ENCODE data around the gene SOWAHA.

The SOWAHA gene
- 0 to 0.66 (median 0.11) reads per million in 9 experiments for total RNA-seq

GRCh38 chr5:132812781-132813598 lies at the start of gene SOWAHA:
SOWAHA (plus strand) TSS chr5:132813302; CDS start chr5:132813622, 320 bp downstream.
- Mint-ChIP-seq H3K27ac (no peak within 1 kb of the TSS), H3K27me3 (peaks cover 43 to 47% of the 10 kb centered on the region in 2 donors), H3K4me1 (ENCODE audit: low read depth in 2 of 2) (peaks cover 4 to 8% of the 10 kb centered on the region in 2 donors), H3K4me3 (peak within 1 kb of the TSS; percentile 76 to 77), H3K36me3 (ENCODE audit: insufficient read depth) (no peaks in the 10 kb centered on the region), H3K9me3 (no peaks in the 10 kb centered on the region)
- DNase-seq (no peak), ATAC-seq (replicated peaks) (peak; percentile 39)

GRCh38 chr5:132764051-132764450 lies 49.1 kb upstream of the SOWAHA start:
- no peaks in the 10 kb centered on the region for H3K9me3 Mint-ChIP-seq
- peaks cover 3% of the 10 kb centered on the region for H3K36me3 Mint-ChIP-seq (ENCODE audit: insufficient read depth)
- peaks cover 1 to 7% of the 10 kb centered on the region in 2 donors for H3K4me1 Mint-ChIP-seq (ENCODE audit: low read depth in 2 of 2)
- no peaks in the 10 kb centered on the region for H3K27me3 Mint-ChIP-seq
- ATAC-seq (replicated peaks) (no peak), DNase-seq (no peak)
- H3K4me3 Mint-ChIP-seq, result no peak overlapping the region
- no peak overlapping the region for H3K27ac Mint-ChIP-seq

GRCh38 chr5:132764671-132765238 lies 48.3 kb upstream of the SOWAHA start:
- H3K36me3 Mint-ChIP-seq (ENCODE audit: insufficient read depth), result peaks cover 3% of the 10 kb centered on the region
- H3K4me3 Mint-ChIP-seq, result no peak overlapping the region
- no peaks in the 10 kb centered on the region for H3K9me3 Mint-ChIP-seq
- no peaks in the 10 kb centered on the region for H3K27me3 Mint-ChIP-seq
- H3K27ac Mint-ChIP-seq, result no peak overlapping the region
- no peak for DNase-seq
- peaks cover 1 to 7% of the 10 kb centered on the region in 2 donors for H3K4me1 Mint-ChIP-seq (ENCODE audit: low read depth in 2 of 2)
- ATAC-seq (replicated peaks), result no peak

DNA sequence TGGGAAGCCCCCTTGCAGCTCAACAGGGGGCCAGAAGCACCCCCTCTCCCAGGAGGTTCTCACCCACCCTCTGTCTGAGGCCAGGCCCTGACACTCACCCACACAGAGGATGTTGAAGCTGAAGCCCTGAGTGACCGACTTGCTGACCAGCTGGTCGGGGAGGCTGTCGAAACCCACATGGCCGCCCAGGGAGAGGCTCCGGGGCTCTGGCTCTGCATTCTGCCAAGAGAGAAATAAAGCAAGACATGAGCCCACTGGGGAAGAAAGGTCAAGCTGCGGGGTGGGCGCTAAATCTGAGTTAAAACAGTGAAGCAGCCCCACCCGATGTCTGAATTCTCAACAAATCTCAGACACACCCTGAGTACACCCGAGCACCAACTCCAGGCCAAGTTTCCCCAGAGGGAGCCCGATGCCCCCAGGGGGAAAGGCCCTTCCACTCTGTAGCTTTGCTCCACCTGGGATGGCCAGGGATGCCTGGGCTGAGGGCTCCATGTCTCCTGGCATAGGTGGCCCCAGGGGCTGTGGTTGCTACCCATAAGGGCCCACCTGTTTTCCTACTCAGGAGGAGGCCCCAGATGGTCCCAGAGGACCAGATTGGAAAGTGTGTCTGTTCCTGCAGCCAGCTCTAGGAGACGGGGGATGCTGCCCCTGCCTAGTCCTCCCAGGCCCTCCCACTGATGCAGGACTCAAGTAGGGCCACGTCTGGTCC lies 47.6 kb upstream of the SOWAHA start:
- no peak overlapping the region for H3K27ac Mint-ChIP-seq
- no peak overlapping the region for H3K4me3 Mint-ChIP-seq
- ATAC-seq (replicated peaks), result no peak

DNA sequence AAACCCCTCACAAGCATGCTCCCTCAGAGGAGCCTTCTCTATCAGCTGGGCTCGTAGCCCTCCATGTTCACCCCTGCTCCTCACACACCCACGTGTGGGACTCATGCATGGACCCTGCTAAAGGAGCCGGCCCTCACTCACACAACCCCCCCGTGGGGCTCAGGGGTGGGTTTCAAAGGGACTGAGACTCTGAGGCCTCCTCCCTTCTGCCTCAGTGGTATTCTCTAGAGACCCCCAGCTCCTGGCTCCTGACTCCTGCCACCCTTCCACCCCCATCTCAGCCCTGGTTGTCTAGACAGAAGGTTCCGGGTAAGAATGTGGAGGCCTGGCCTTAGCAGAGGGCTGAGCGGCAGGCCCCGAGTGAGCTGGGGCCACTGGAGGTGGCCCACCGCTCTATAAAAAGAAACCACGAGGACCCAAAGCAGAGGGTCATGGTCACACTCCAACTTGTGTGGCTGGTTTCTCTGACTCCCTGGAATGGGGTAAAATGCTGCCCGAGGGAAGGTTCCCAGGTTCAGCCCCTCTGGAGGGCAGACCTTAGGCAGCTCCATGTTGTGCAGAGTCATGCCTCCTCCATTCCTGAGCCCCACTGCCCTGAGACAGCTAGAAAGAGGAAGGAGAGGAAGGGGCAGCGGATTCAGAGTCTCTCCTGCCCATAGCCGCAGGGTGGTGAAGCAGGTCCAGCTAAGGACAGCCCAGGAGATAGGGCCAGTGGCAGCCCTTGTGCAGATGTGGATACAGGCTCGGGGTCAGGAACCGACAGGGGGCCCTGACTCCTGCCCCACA lies 46.9 kb upstream of the SOWAHA start:
- no peak for ATAC-seq (replicated peaks)

More for the DNA sequence above, 47.6 kb upstream of the SOWAHA start:
- Mint-ChIP-seq H3K27me3 (no peaks in the 10 kb centered on the region), H3K9me3 (no peaks in the 10 kb centered on the region), H3K36me3 (ENCODE audit: insufficient read depth) (peaks cover 3% of the 10 kb centered on the region), H3K4me1 (ENCODE audit: low read depth in 2 of 2) (peaks cover 1 to 7% of the 10 kb centered on the region in 2 donors)
- no peak for DNase-seq

DNA sequence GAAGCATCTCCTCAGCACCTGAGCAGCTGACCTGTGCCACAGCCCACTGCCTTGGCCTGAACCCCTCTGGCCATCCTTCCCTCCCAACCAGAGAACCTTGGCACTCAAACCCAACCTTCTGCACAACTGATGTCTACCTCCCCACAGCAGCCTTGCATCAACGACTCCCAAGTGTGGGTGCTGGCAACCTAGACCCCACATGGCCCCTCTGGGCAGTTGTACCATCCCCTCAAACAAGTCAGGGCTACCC lies 46.4 kb upstream of the SOWAHA start:
- Mint-ChIP-seq H3K4me3 (no peak overlapping the region), H3K27ac (no peak overlapping the region), H3K9me3 (no peaks in the 10 kb centered on the region), H3K27me3 (no peaks in the 10 kb centered on the region), H3K36me3 (ENCODE audit: insufficient read depth) (peaks cover 3% of the 10 kb centered on the region), H3K4me1 (ENCODE audit: low read depth in 2 of 2) (peaks cover 1 to 7% of the 10 kb centered on the region in 2 donors)
- no peak for ATAC-seq (replicated peaks)
- DNase-seq, result no peak

More for the DNA sequence above, 46.9 kb upstream of the SOWAHA start:
- Mint-ChIP-seq H3K36me3 (ENCODE audit: insufficient read depth) (peaks cover 3% of the 10 kb centered on the region), H3K4me3 (no peak overlapping the region), H3K27me3 (no peaks in the 10 kb centered on the region), H3K27ac (no peak overlapping the region), H3K4me1 (ENCODE audit: low read depth in 2 of 2) (peaks cover 1 to 7% of the 10 kb centered on the region in 2 donors), H3K9me3 (no peaks in the 10 kb centered on the region)
- DNase-seq, result no peak

DNA sequence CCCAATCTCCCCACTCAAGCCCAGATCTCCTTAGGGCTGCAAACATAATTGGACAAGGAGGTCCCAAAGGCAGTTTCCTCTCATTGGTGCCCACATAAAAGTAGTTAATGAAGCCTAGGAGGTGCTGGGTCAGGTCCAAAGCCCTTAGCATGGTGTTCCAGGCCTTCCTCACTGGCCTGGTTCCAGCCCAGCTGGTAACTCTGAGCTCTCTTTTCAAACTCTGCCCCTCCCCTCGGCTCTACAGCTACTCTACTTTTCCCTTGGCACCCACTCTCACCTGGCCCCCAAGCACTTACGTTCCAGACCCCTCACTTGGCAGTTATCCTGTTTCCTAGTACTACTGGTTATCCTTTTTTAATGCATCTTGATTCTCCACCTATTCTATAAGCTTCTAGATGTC lies 46.0 kb upstream of the SOWAHA start:
- DNase-seq (no peak), ATAC-seq (replicated peaks) (no peak)
- H3K4me3 Mint-ChIP-seq, result no peak overlapping the region
- H3K27ac Mint-ChIP-seq, result no peak overlapping the region
- H3K36me3 Mint-ChIP-seq (ENCODE audit: insufficient read depth), result peaks cover 3% of the 10 kb centered on the region
- H3K27me3 Mint-ChIP-seq, result no peaks in the 10 kb centered on the region
- H3K9me3 Mint-ChIP-seq, result no peaks in the 10 kb centered on the region
- H3K4me1 Mint-ChIP-seq (ENCODE audit: low read depth in 2 of 2), result peaks cover 2 to 7% of the 10 kb centered on the region in 2 donors

DNA sequence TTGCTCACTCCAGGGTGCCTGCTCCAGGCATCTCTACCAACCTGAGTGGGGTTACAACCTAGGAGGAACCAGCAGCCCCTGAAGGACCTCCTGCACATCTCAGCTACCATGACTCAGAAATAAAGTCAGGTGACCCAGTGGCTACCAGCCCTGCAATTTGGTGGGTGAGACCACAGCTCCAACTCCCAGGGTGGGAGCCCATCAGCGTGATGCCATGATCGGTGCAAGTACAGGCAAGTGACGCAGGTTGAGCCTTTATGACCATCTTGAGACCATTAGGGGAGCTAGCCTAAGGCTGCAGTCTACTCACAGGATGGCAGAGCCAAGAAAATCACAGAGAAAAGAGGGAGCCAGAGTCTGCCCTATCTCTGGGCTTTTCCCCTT lies 44.6 kb upstream of the SOWAHA start:
- H3K36me3 Mint-ChIP-seq (ENCODE audit: insufficient read depth), result peaks cover 1% of the 10 kb centered on the region

GRCh38 chr5:132770476-132771159 lies 42.5 kb upstream of the SOWAHA start:
- Mint-ChIP-seq H3K36me3 (ENCODE audit: insufficient read depth) (no peaks in the 10 kb centered on the region), H3K4me1 (ENCODE audit: low read depth in 2 of 2) (peaks cover 16 to 26% of the 10 kb centered on the region in 2 donors), H3K27me3 (no peaks in the 10 kb centered on the region), H3K4me3 (no peak overlapping the region), H3K9me3 (no peaks in the 10 kb centered on the region), H3K27ac (peak overlapping the region in 1 of 2 donors; percentile 46)
- DNase-seq, result no peak
- ATAC-seq (replicated peaks), result no peak

More for the DNA sequence above, 44.6 kb upstream of the SOWAHA start:
- ATAC-seq (replicated peaks) (no peak), DNase-seq (no peak)
- peaks cover 7 to 11% of the 10 kb centered on the region in 2 donors for H3K4me1 Mint-ChIP-seq (ENCODE audit: low read depth in 2 of 2)
- H3K27ac Mint-ChIP-seq, result peak overlapping the region in 1 of 2 donors; percentile 23
- H3K4me3 Mint-ChIP-seq, result no peak overlapping the region
- H3K27me3 Mint-ChIP-seq, result no peaks in the 10 kb centered on the region
- no peaks in the 10 kb centered on the region for H3K9me3 Mint-ChIP-seq

DNA sequence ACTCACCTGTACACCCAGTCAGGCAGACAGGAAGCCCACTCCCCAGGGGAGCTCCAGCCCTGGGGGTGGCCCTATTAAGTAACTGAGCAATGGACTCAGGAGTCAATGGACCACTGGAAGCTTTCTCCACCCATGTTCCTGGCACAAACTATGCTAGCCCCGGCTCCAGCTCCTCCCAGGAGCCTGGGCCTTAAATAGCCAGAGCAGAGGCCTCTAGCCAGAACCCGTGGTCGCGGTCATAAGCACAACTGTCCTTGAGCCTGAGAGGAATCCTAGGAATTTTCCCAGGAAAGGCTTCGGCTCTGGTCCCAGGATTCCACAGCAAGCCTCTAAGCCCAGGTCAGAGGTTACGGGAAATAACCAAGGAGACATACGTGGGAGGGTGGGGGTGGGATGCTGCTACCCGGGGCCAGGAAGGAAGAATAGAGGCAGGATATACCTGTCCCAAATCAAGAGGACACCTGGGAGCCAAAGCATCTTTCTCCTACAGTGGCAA lies 41.6 kb upstream of the SOWAHA start:
- H3K4me3 Mint-ChIP-seq, result no peak overlapping the region
- no peaks in the 10 kb centered on the region for H3K36me3 Mint-ChIP-seq (ENCODE audit: insufficient read depth)

GRCh38 chr5:132772291-132773070 lies 40.6 kb upstream of the SOWAHA start:
- Mint-ChIP-seq H3K9me3 (no peaks in the 10 kb centered on the region), H3K27me3 (no peaks in the 10 kb centered on the region), H3K4me1 (ENCODE audit: low read depth in 2 of 2) (peaks cover 13 to 27% of the 10 kb centered on the region in 2 donors), H3K27ac (no peak overlapping the region), H3K4me3 (no peak overlapping the region), H3K36me3 (ENCODE audit: insufficient read depth) (no peaks in the 10 kb centered on the region)
- ATAC-seq (replicated peaks) (no peak), DNase-seq (no peak)

More for the DNA sequence above, 41.6 kb upstream of the SOWAHA start:
- Mint-ChIP-seq H3K27me3 (no peaks in the 10 kb centered on the region), H3K27ac (peak overlapping the region in 1 of 2 donors; percentile 46), H3K9me3 (no peaks in the 10 kb centered on the region), H3K4me1 (ENCODE audit: low read depth in 2 of 2) (peaks cover 20 to 29% of the 10 kb centered on the region in 2 donors)
- no peak for ATAC-seq (replicated peaks)
- DNase-seq, result no peak

- Mint-ChIP-seq H3K9me3 (no peaks in the 10 kb centered on the region), H3K27ac (no peak overlapping the region), H3K4me1 (ENCODE audit: low read depth in 2 of 2) (peaks cover 16 to 30% of the 10 kb centered on the region in 2 donors), H3K36me3 (ENCODE audit: insufficient read depth) (peaks cover 1% of the 10 kb centered on the region), H3K4me3 (no peak overlapping the region), H3K27me3 (no peaks in the 10 kb centered on the region)
- DNase-seq, result no peak
- ATAC-seq (replicated peaks), result no peak
These were observed 40.0 kb upstream of the SOWAHA start for GRCh38 chr5:132773114-132773513.

Measured in effector memory CD8-positive, alpha-beta T cell (primary cell).